Ectodermal cell (in vitro differentiated cells): ENCODE data around the gene CFAP99.
"Not testable (repeated sequence)": the region's sequence is repeated elsewhere in the genome, so short reads cannot be mapped to it uniquely, and the experiment has no call there.

Experiments used
- H3K27ac ChIP-seq: 2 replicates; pipeline ENCODE4 v1.7.0; 2013; ENCODE audit warnings: mild to moderate bottlenecking, low read depth, low read length; ENCODE audit not compliant: insufficient read depth, poor library complexity, severe bottlenecking
- H3K27me3 ChIP-seq: 2 replicates; pipeline ENCODE4 v1.7.0; 2013; ENCODE audit warnings: mild to moderate bottlenecking, low read length; ENCODE audit not compliant: insufficient read depth, control insufficient read depth, poor library complexity, severe bottlenecking
- H3K36me3 ChIP-seq: one replicate; pipeline ENCODE4 v1.7.0; 2013; ENCODE audit warnings: low read length; ENCODE audit not compliant: control insufficient read depth, insufficient read depth
- H3K4me1 ChIP-seq: one replicate; pipeline ENCODE4 v1.7.0; 2013; ENCODE audit warnings: low read length; ENCODE audit not compliant: control insufficient read depth, insufficient read depth
- H3K4me3 ChIP-seq: 2 replicates; pipeline ENCODE4 v1.7.0; 2013; ENCODE audit warnings: low read depth, low read length, control low read depth; ENCODE audit not compliant: insufficient read depth
- H3K9me3 ChIP-seq: 2 replicates; pipeline ENCODE4 v1.7.0; 2013; ENCODE audit warnings: mild to moderate bottlenecking, low read length, moderate library complexity; ENCODE audit not compliant: control insufficient read depth
- WGBS, 2 experiments: methylation state at CpG; one replicate each; pipeline ENCODE4 v1.1.7; 2013; ENCODE audit warnings: missing lambda C conversion rate in 2 of 2; 5-methylcytosine and 5-hydroxymethylcytosine counted together

The CFAP99 gene

DNA sequence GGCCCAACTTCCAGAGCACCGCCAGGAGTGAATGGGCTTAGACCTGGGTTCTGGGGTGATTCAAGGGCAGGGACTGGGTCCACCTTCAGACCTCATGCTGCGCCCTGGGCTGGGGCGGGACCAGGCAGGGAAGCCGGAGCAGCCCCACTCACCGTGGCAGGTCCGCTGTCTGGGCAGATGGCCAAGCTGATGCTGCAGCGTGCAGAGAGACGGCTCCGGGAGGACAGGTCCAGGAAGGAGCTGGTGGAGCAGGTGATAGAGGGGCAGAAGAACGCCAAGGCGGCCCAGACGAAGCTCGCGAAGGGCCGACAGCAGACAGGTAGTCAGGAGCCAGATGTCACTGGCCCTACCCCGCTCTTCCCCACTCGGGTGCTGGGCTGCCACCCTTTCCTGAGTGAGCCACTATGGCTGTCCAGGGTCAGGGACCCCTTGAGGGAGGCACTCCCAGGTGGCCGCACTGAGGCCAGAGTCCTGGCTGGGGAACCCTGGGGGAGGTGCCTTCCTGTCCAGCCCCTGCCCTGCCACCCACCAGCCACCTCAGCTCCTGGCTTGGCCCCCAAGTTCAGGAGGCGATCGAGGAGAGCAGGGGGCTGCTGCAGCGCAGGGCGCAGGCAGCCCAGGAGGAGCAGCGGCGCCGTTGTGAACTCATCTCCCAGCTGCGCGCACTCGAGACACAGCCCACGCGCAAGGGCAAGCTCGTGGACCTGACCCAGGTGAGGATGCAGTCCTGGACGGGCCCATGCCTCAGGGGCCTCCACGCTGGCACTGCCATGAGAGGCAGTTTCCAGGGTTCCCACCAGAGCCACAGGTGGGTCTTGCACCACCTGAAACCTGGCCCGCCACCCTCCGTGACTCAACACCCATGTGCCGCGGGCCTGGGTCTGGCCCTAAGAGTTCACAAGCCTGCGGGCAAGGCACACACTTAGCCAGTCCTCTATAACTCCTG is 40.1 kb downstream of the CFAP99 start:
- 92 to 93% methylated on average over 38 of the region's 38 CpGs for WGBS, 2 experiments
- Histone ChIP-seq H3K36me3 (no peaks in the 10 kb centered on the region), H3K9me3 (no peaks in the 10 kb centered on the region), H3K4me1 (no peaks in the 10 kb centered on the region), H3K27me3 (peaks cover 29% of the 10 kb centered on the region), H3K4me3 (no peak overlapping the region), H3K27ac (no peak overlapping the region)

DNA sequence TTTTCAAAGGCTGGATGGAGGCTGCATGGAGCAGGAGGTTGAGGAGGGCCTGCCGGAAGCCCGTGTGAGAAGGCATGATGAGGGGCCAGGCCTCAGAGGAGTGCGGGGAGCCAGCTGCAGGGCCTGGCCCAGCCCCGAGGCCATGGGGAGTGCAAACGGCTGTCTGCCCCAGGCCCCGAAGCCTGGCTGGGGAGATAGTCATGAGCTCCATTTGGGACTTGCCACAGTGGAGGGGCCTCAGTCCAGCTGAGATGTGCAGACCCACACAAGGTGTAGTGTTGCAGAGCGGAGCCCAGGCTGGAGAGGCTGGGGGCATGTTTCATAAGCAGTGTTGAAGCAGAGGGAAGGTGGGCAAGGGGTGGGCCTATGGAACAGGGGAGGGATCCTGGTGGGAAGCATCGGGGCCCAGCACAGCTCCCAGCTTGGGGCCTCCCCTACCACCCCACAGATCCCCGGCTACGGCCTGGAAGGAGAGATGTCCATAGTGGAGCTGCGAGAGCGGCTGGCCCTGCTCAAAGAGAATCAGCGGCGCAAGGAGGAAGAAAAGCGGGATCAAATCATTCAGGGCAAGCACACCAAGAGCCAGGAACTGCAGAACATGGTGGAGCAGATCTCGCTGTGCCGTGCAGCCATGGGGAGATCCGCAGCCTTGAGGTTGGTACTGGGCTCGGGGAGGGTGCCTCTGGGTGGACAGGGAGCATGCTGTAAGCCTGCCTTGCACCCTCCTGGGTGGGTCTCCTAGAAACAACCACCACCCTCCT is 41.0 kb downstream of the CFAP99 start:
- Histone ChIP-seq H3K9me3 (no peaks in the 10 kb centered on the region), H3K27ac (no peak overlapping the region), H3K4me3 (no peak overlapping the region), H3K4me1 (no peaks in the 10 kb centered on the region), H3K27me3 (peaks cover 30% of the 10 kb centered on the region), H3K36me3 (no peaks in the 10 kb centered on the region)
- 91 to 92% methylated on average over 19 of the region's 19 CpGs for WGBS, 2 experiments

DNA sequence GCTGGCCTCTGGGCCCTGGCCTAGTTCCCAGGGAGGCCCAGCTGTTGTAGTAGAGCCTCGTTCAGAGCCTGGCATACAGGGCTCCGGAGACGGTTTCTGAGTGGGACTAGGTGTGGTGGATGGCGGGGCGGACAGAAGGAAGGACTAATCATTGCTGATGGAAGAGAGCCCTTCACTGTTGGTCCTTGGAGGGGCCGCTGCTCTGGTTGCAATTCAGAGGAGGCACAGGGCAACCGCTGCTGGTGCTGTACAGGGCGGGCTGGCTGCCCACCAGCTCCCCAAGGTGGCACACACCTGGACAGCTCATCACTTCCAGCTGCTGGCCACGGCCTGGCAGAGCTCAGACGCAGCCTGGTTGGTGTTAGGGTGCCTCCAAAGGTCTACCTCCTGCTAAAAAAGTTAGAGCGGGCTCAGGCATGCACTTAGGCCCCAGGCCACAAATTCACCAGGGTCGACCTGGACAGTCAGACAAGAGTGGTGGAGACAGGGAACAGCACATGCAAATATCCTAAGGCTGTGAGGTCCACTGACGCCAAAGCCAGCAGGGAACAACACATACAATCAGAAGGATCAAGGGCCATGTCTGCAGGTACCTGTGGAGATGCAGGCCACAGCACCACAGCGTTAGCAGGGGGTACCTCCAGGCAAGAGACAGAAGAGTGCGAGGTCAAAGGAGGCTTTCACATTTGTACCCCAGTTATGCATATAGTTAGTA is 42.6 kb downstream of the CFAP99 start:
- Histone ChIP-seq H3K36me3 (no peaks in the 10 kb centered on the region), H3K4me1 (no peaks in the 10 kb centered on the region), H3K9me3 (no peaks in the 10 kb centered on the region), H3K27me3 (peaks cover 30% of the 10 kb centered on the region), H3K4me3 (no peak overlapping the region), H3K27ac (no peak overlapping the region)
- WGBS, 2 experiments, result 88 to 89% methylated on average over 14 to 15 of the region's 15 CpGs

DNA sequence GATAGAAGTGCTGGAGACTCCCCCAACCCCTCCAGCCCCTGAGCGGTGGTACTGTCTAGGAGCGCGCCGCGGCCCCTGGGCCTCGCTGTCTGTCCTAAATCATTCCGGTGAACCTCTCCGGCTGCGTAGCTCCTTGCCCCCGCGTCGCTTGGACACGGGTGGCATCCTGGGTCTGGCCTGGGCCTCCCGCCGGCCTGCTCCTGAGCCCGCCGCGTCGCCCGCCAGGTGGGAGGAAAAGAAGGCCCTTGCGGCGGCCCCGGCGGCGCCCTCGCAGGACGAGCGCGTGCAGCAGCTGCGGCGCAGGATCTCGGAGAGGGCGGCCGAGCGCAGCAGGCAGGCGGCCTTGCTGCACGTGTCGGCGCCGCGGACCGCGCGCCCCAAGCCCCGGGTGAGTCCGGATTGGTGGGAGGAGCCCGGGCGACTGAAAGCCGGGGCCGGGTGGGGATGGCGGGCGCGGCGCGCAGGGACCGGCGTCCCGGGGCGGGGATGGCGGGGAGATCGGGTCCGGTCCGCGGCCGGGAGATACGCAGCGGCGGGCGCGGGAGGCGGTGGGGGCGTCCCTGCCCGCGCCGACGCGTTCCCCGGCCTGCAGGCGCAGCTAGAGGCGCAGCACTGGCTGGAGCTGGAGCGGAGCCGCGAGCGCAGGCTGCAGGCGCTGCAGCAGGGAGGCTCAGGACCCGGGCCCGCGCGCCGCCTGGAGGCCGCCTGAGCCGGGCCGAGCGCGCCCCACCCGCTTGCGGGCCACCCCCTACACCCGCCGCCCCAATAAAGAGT is 43.6 kb downstream of the CFAP99 start:
- peak overlapping the region; percentile 40 for H3K4me3 ChIP-seq
- H3K4me1 ChIP-seq, result no peaks in the 10 kb centered on the region
- WGBS, 2 experiments, result 4% methylated on average over 99 of the region's 99 CpGs
- H3K27me3 ChIP-seq, result peaks cover 30% of the 10 kb centered on the region
- no peaks in the 10 kb centered on the region for H3K9me3 ChIP-seq
- no peaks in the 10 kb centered on the region for H3K36me3 ChIP-seq
- no peak overlapping the region for H3K27ac ChIP-seq

DNA sequence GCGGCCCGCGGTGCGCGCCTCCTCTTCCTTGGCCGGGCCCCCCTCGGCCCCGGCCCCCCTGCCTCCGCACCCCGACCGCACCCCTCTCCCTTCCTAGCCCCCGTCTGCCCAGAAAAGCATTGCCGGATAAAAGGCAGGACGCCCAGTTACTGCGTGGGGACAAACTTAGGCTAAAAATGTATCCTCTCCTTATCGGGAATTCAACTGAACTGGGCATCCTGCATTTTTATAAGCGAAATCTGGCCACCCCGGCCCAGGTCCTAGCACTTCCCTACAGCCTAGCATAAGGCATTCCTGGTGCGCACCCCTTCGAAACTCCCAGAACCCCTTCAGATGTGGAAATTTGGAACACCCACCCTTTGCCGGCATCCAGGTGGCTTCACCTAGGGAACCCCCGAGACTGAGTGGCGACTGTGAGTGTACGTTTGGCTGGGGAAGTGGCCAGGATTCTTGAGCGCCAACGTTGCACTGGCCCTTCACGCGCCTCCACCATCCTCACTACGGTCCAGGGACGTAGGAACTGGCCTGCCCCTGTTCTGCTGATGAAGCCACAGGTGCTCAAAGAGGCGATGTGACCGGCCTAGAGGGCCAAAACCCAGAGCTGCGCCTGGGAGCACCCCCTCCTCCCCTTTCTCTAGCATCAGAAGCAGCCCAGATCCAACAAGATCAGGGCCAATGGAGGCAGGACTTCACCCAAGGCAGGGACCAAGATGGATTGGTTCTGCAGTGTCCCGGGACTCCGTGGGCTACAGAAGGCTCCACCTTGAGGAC is 44.4 kb downstream of the CFAP99 start:
- H3K9me3 ChIP-seq, result no peaks in the 10 kb centered on the region
- peak overlapping the region; percentile 40 for H3K4me3 ChIP-seq
- WGBS, 2 experiments, result 42 to 44% methylated on average over 35 of the region's 35 CpGs
- H3K4me1 ChIP-seq, result no peaks in the 10 kb centered on the region
- no peaks in the 10 kb centered on the region for H3K36me3 ChIP-seq
- H3K27ac ChIP-seq, result no peak overlapping the region
- H3K27me3 ChIP-seq, result peaks cover 30% of the 10 kb centered on the region

DNA sequence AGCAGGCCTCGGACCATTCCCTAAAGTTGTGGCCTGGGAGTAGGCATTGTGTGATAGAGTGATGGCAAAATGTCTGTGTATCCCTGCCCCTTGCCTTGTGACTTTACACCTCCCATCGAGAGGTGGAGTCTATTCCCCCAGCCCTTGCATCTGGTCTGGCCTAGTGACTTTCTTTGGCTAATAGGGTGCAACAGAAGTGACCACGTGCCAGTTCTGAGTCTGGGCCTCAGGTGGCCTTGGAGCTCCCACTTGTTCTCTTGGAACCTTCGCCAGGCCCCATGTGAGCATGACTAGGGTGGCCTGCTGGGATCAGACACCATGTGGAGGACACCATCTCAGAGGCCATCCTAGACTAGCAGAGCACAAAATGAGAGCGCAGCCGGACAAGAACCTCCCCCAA is 46.3 kb downstream of the CFAP99 start:
- H3K27ac ChIP-seq, result no peak overlapping the region
- WGBS, 2 experiments, result 89 to 93% methylated on average over 6 of the region's 6 CpGs
- no peaks in the 10 kb centered on the region for H3K36me3 ChIP-seq
- H3K9me3 ChIP-seq, result no peaks in the 10 kb centered on the region
- H3K4me3 ChIP-seq, result no peak overlapping the region
- peaks cover 30% of the 10 kb centered on the region for H3K27me3 ChIP-seq
- H3K4me1 ChIP-seq, result peaks cover under 1% of the 10 kb centered on the region

DNA sequence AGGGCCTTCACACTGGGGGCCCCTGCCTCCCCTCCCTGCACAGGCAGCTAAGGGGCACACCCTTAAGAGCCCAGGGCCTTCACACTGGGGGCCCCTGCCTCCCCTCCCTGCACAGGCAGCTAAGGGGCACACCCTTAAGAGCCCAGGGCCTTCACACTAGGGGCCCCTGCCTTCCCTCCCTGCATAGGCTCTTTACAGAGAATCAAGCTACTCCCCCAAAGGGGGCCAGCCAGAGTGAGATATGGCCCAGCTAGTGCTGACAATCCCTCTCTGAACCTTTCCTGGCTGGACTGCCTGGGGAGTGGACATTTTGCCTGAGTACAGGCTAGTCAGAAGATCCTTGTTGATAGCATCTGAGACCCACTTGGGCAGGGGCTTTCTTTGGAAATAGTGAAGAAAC is 46.8 kb downstream of the CFAP99 start:
- peaks cover 30% of the 10 kb centered on the region for H3K27me3 ChIP-seq

DNA sequence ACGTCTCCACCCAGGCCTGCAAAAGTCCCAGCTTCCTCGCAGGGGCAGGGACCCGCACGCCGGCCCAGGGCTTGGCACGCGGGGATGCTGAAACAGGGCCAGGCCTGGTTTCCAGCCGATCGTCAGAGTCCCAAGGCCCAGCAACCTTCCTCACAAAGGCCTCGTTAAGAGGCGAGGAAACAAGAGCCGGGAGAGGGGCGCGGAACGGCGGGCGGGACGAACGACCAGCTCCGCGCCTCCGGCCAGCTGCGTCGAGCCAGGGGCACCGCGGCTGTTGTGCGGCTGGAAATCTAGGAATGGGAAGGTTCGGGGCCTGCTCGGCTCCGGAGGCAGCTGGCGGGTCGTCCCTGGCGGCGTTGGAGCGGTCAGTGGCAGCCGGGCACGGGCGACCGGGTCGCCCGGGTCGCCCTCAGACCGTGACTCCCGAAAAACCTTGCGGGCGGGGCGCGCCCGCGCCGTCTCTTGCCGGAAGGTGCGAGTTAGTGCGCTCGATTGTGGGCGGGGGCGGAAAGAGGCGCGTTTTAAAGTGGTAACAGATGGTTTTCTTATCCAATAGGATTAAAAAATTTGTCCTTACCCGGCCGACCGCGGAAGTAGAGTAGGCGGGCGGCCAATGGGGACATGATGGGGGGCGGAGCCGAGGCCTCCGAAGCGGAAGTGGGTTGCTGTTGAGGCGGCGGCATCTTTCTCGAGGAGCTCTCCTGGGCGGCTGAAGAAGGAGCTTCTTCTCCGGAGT is 49.9 kb downstream of the CFAP99 start, which contains the start of gene RNF4:
Gene RNF4 (plus strand): TSS at position 651 of the 736 bp plus-strand sequence. CDS start 21,388 bp downstream, outside the sequence.
- H3K4me3 ChIP-seq, result peak within 1 kb of the TSS; percentile 98
- peaks cover 17% of the 10 kb centered on the region for H3K36me3 ChIP-seq
- peak within 1 kb of the TSS; percentile 81 for H3K27ac ChIP-seq
- peaks cover 4% of the 10 kb centered on the region for H3K27me3 ChIP-seq
- WGBS, 2 experiments, result 0 to 1% methylated on average over 74 of the region's 74 CpGs
- no peaks in the 10 kb centered on the region for H3K9me3 ChIP-seq
- H3K4me1 ChIP-seq, result peaks cover 8% of the 10 kb centered on the region

More for the DNA sequence above, 46.8 kb downstream of the CFAP99 start:
- H3K27ac ChIP-seq, H3K4me1 ChIP-seq, H3K9me3 ChIP-seq, H3K36me3 ChIP-seq, H3K4me3 ChIP-seq: not testable (repeated sequence)
